NCI-H1417 treated with DMSO at 0.1 percent for 48 hours (cell line): ENCODE measurements around the gene GNB2.
"Not testable (repeated sequence)": the region's sequence is repeated elsewhere in the genome, so short reads cannot be mapped to it uniquely, and the experiment has no call there.

Experiments
- DNase-seq: peaks from one replicate; lab custom pipeline; 2025; lab: John Stamatoyannopoulos, UW

The GNB2 gene

GRCh38 chr7:100696123-100696521, 22.6 kb downstream of the GNB2 start:
- no peak for DNase-seq

GRCh38 chr7:100699018-100699417, 25.5 kb downstream of the GNB2 start:
- DNase-seq = no peak

- not testable (repeated sequence) for DNase-seq
Measured at GRCh38 chr7:100701089-100701488, 27.5 kb downstream of the GNB2 start.

GRCh38 chr7:100705320-100705752, 31.8 kb downstream of the GNB2 start:
- peak; percentile 40 for DNase-seq

GRCh38 chr7:100705753-100706671, 32.5 kb downstream of the GNB2 start, which contains the start of gene POP7:
TSS of gene POP7 (plus strand) at chr7:100706121. CDS start at chr7:100706831, 710 bp downstream.
- DNase-seq = peak; percentile 89

- no peak for DNase-seq
Measured at GRCh38 chr7:100706672-100707311, 33.3 kb downstream of the GNB2 start.

- no peak for DNase-seq
Measured at GRCh38 chr7:100708395-100708794, 34.9 kb downstream of the GNB2 start.

GRCh38 chr7:100710452-100710851, 36.9 kb downstream of the GNB2 start:
- DNase-seq = no peak

- DNase-seq = no peak
Measured at GRCh38 chr7:100711369-100711768, 37.8 kb downstream of the GNB2 start.

- no peak for DNase-seq
Measured at GRCh38 chr7:100714725-100715124, 41.2 kb downstream of the GNB2 start.

GRCh38 chr7:100717073-100717472, 43.5 kb downstream of the GNB2 start:
- DNase-seq = not testable (repeated sequence)

- no peak for DNase-seq
Measured at GRCh38 chr7:100719523-100720278, 46.2 kb downstream of the GNB2 start.

- DNase-seq = no peak
Measured at GRCh38 chr7:100720279-100720670, 46.7 kb downstream of the GNB2 start, which contains the start of gene EPO. TSS of gene EPO (plus strand) at chr7:100720468. CDS start at chr7:100720981, 513 bp downstream.

- DNase-seq = no peak
Measured at GRCh38 chr7:100720671-100721504, 47.3 kb downstream of the GNB2 start.

GRCh38 chr7:100721505-100721812, 47.9 kb downstream of the GNB2 start:
- no peak for DNase-seq

- DNase-seq = no peak
Measured at GRCh38 chr7:100722480-100723212, 49.1 kb downstream of the GNB2 start.

GRCh38 chr7:100723732-100724275, 50.3 kb downstream of the GNB2 start:
- DNase-seq = no peak

GRCh38 chr7:100724364-100724763, 50.8 kb downstream of the GNB2 start:
- not testable (repeated sequence) for DNase-seq

GRCh38 chr7:100726996-100727761, 53.6 kb downstream of the GNB2 start:
- no peak for DNase-seq

- DNase-seq = no peak
Measured at GRCh38 chr7:100728196-100728595, 54.7 kb downstream of the GNB2 start.
